Vagina (tissue), 2 donors: ENCODE results near the gene TSEN2. TPM values are rescaled to one million over a fixed set of nuclear protein-coding genes. Genes with fewer than 3 reads are reported as not detected.
"Not testable (repeated sequence)": the region's sequence is repeated elsewhere in the genome, so short reads cannot be mapped to it uniquely, and the experiment has no call there.

Source experiments
- DNase-seq, 2 donors: peaks; one replicate each; pipeline ENCODE4 v3.0.0-alpha.2; 2017; ENCODE audit errors: extremely low spot score in 2 of 2
- H3K27ac ChIP-seq: fragments of 200-600 bp; sonication (generic); one replicate; pipeline ENCODE4 v1.5.1; 2019
- H3K27me3 ChIP-seq: fragments of 200-600 bp; sonication (generic); one replicate; pipeline ENCODE4 v1.5.1; 2019
- H3K36me3 ChIP-seq, 2 donors: fragments of 200-600 bp; sonication (generic); one replicate each; pipeline ENCODE4 v1.5.1; 2017 to 2019
- H3K4me1 ChIP-seq: fragments of 200-600 bp; sonication (generic); one replicate; pipeline ENCODE4 v1.5.1; 2019
- H3K4me3 ChIP-seq, 2 donors: fragments of 200-600 bp; sonication (generic); 1 replicate in 1 of 2; 2 replicates in 1 of 2; pipeline ENCODE4 v1.5.1; 2016 to 2019
- H3K9me3 ChIP-seq: fragments of 200-600 bp; sonication (generic); one replicate; pipeline ENCODE4 v1.5.1; 2019
- POLR2A ChIP-seq, 2 donors: fragments of 450-650 bp; IDR thresholded peaks; one replicate each; pipeline ENCODE4 v1.6.1; 2017; ENCODE audit warnings: antibody characterized with exemption in 2 of 2, mild to moderate bottlenecking in 2 of 2, moderate library complexity in 2 of 2
- POLR2AphosphoS5 ChIP-seq, 2 donors: sonication (generic); formaldehyde crosslinking; IDR thresholded peaks; one replicate each; pipeline ENCODE4 v1.9.0; 2017; ENCODE audit warnings: antibody characterized with exemption in 2 of 2, mild to moderate bottlenecking in 2 of 2, low read depth in 1 of 2; ENCODE audit not compliant: insufficient read depth in 1 of 2
- intact Hi-C: fragments of 100-400 bp; cut with DNase I; formaldehyde crosslinking; loops from one replicate; pipeline ENCODE4 v1.15.1; 2023
- total RNA-seq: library from RNA; depleted of rRNA; stranded (reverse); fragments of >200 nt; gene quantifications from one replicate; pipeline ENCODE4 v1.2.3, GENCODE V29; 2016
- TF ChIP-seq, protein P1 (sequence below), 3 experiments: fragments of 450-650 bp in 2 of 3; fragments of 200-600 bp in 1 of 3; sonication (generic) in 1 of 3; IDR thresholded peaks; one replicate each; pipeline ENCODE4 v1.5.1; 2017 to 2019; ENCODE audit warnings: antibody characterized with exemption in 3 of 3, mild to moderate bottlenecking in 2 of 3, moderate library complexity in 2 of 3

The TSEN2 gene
- total RNA-seq, 1 donor from 2014 or later, result 16.0 TPM

- H3K9me3 ChIP-seq, result no peaks in the 10 kb centered on the region
- no peaks in the 10 kb centered on the region for H3K36me3 ChIP-seq
- intact Hi-C loops, result no loop called here
- TF ChIP-seq, protein P1, sequence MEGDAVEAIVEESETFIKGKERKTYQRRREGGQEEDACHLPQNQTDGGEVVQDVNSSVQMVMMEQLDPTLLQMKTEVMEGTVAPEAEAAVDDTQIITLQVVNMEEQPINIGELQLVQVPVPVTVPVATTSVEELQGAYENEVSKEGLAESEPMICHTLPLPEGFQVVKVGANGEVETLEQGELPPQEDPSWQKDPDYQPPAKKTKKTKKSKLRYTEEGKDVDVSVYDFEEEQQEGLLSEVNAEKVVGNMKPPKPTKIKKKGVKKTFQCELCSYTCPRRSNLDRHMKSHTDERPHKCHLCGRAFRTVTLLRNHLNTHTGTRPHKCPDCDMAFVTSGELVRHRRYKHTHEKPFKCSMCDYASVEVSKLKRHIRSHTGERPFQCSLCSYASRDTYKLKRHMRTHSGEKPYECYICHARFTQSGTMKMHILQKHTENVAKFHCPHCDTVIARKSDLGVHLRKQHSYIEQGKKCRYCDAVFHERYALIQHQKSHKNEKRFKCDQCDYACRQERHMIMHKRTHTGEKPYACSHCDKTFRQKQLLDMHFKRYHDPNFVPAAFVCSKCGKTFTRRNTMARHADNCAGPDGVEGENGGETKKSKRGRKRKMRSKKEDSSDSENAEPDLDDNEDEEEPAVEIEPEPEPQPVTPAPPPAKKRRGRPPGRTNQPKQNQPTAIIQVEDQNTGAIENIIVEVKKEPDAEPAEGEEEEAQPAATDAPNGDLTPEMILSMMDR (IDR thresholded peaks at IDR 0.05), result no peak
- TF ChIP-seq POLR2A (IDR thresholded peaks at IDR 0.05), result no peak
- no peak for TF ChIP-seq POLR2AphosphoS5 (IDR thresholded peaks at IDR 0.05; ENCODE audit: insufficient read depth in 1 of 2, low read depth in 1 of 2)
- H3K27ac ChIP-seq, result no peak overlapping the region
- no peaks in the 10 kb centered on the region for H3K27me3 ChIP-seq
- DNase-seq, result no peak
- H3K4me3 ChIP-seq, result no peak overlapping the region
- H3K4me1 ChIP-seq, result peaks cover 3% of the 10 kb centered on the region
Measured at GRCh38 chr3:12447075-12447474, 37.2 kb upstream of the TSEN2 start.

DNA sequence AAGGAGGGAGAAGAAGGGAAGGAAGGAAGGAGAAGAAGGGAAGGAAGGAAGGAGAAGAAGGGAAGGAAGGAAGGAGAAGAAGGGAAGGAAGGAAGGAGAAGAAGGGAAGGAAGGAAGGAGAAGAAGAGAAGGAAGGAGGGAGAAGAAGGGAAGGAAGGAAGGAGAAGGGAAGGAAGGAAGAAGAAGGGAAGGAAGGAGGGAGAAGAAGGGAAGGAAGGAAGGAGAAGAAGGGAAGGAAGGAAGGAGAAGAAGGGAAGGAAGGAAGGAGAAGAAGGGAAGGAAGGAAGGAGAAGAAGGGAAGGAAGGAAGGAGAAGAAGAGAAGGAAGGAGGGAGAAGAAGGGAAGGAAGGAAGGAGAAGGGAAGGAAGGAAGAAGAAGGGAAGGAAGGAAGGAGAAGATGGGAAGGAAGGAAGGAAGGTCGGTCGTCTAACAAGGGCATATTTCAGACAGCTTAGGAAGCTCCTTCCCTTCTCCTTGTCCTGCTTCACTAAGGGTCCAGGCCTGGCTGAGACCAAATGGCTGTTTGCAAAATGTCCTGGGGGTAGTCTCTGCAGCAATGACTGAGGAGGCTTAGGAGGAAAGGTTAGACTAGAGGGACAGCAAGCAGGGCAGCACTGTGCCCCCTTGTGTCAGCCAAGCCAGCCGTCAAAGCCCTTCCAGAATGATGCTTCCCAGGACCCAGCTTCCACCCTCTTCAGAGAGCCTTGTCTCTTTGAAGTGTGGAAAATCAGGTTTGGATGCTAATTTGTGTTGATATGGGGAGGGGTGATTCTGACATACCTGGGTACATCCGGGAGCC is 35.7 kb upstream of the TSEN2 start:
- DNase-seq, intact Hi-C loops, H3K9me3 ChIP-seq, H3K4me1 ChIP-seq, H3K27ac ChIP-seq, H3K27me3 ChIP-seq, H3K4me3 ChIP-seq, H3K36me3 ChIP-seq: not testable (repeated sequence)

GRCh38 chr3:12449889-12450682 is 34.2 kb upstream of the TSEN2 start:
- Histone ChIP-seq H3K27ac (no peak overlapping the region), H3K4me1 (no peaks in the 10 kb centered on the region), H3K9me3 (no peaks in the 10 kb centered on the region), H3K4me3 (no peak overlapping the region), H3K27me3 (no peaks in the 10 kb centered on the region), H3K36me3 (no peaks in the 10 kb centered on the region)
- DNase-seq, result no peak
- intact Hi-C loops, result no loop called here
- TF ChIP-seq, protein P1 (IDR thresholded peaks at IDR 0.05), result no peak
- TF ChIP-seq POLR2A (IDR thresholded peaks at IDR 0.05), result no peak
- no peak for TF ChIP-seq POLR2AphosphoS5 (IDR thresholded peaks at IDR 0.05; ENCODE audit: insufficient read depth in 1 of 2, low read depth in 1 of 2)

- TF ChIP-seq POLR2AphosphoS5 (IDR thresholded peaks at IDR 0.05; ENCODE audit: insufficient read depth in 1 of 2, low read depth in 1 of 2), result no peak
- TF ChIP-seq, protein P1 (IDR thresholded peaks at IDR 0.05), result no peak
- TF ChIP-seq POLR2A (IDR thresholded peaks at IDR 0.05), result no peak
- intact Hi-C loops, result no loop called here
- H3K4me1 ChIP-seq, result no peaks in the 10 kb centered on the region
- H3K36me3 ChIP-seq, result no peaks in the 10 kb centered on the region
- H3K9me3 ChIP-seq, result no peaks in the 10 kb centered on the region
- no peak overlapping the region for H3K4me3 ChIP-seq
- DNase-seq, result no peak
- no peak overlapping the region for H3K27ac ChIP-seq
- no peaks in the 10 kb centered on the region for H3K27me3 ChIP-seq
Measured at GRCh38 chr3:12451481-12451880, 32.8 kb upstream of the TSEN2 start.

- Histone ChIP-seq H3K27me3 (no peaks in the 10 kb centered on the region), H3K27ac (no peak overlapping the region), H3K9me3 (no peaks in the 10 kb centered on the region), H3K36me3 (no peaks in the 10 kb centered on the region), H3K4me1 (no peaks in the 10 kb centered on the region), H3K4me3 (no peak overlapping the region)
- TF ChIP-seq, protein P1 (IDR thresholded peaks at IDR 0.05), result no peak
- TF ChIP-seq POLR2A (IDR thresholded peaks at IDR 0.05), result no peak
- no peak for TF ChIP-seq POLR2AphosphoS5 (IDR thresholded peaks at IDR 0.05; ENCODE audit: insufficient read depth in 1 of 2, low read depth in 1 of 2)
- intact Hi-C loops, result no loop called here
- no peak for DNase-seq
Measured at GRCh38 chr3:12451960-12452359, 32.3 kb upstream of the TSEN2 start.
